ENCODE results near the gene MYBPC2. TPM values are rescaled to one million over a fixed set of nuclear protein-coding genes. Genes with fewer than 3 reads are reported as not detected.

MYBPC2 gene
- total and polyA plus RNA-seq, 2 donors (not counting 3 experiments of a cell fraction or from before 2014, with no cell fraction given): 0.03 TPM; not detected in 1

DNA sequence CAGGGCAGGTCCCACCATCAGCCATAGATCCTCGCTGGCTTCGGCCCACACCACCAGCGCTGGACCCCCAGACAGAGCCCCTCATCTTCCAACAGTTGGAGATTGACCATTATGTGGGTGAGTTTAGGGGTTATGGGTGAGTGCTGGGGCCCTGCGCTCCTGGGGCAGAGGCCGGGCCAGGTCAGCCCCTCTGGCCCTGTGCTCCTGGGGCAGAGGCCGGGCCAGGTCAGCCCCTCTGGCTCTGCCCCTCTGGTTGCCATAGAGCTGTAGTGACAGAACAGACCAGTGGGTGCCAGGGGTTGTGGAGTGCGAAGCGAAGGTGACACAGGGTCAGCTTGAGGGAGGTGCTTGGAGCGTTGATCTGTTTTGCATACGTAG is 33.3 kb upstream of the MYBPC2 start:
- intact Hi-C loops (cut with micrococcal nuclease): no loop called here
- H4K20me1 ChIP-seq (replicated peaks; ENCODE audit: control insufficient read depth, extremely low read depth, insufficient read depth, low read length): no peaks in the 10 kb centered on the region
- dilution Hi-C loops (cut with MboI; ENCODE audit: extremely low pct_ligation_motif_present, low sequenced_read_pairs): no loop called here
- peaks cover 0 to 2% of the 10 kb centered on the region in 2 experiments for H3K36me3 ChIP-seq (ENCODE audit: control insufficient read depth in 2 of 2, extremely low read depth in 1 of 2, insufficient read depth in 2 of 2, low read length in 2 of 2)
- H3K4me1 ChIP-seq (ENCODE audit: control insufficient read depth, extremely low read depth, insufficient read depth, low read length): no peaks in the 10 kb centered on the region
- CTCF ChIA-PET: no interaction called here
- no peaks in the 10 kb centered on the region for H3K27me3 ChIP-seq (ENCODE audit: control insufficient read depth in 2 of 2, insufficient read depth in 2 of 2, low read length in 2 of 2)
- peaks cover 4% of the 10 kb centered on the region for H3K79me2 ChIP-seq (ENCODE audit: control insufficient read depth, insufficient read depth, low read length)
- H3K27ac ChIP-seq (ENCODE audit: insufficient read depth, low read depth, low read length): no peak overlapping the region
- FAIRE-seq (no peak), DNase-seq (ENCODE audit: low read depth, low spot score) (no peak)
- no TSS peak for BruUV-seq (replicated peaks)
- no peak overlapping the region for H3K4me3 ChIP-seq (replicated peaks in 1 of 3; ENCODE audit: insufficient read depth in 1 of 3, low read depth in 1 of 3, low read length in 3 of 3)
- H3K9ac ChIP-seq (replicated peaks; ENCODE audit: extremely low read depth, insufficient read depth, low read length): no peak overlapping the region
- TF ChIP-seq FOS (IDR thresholded peaks at IDR 0.05; ENCODE audit: borderline replicate concordance, insufficient read depth, low read length) (no peak), POLR2A (IDR thresholded peaks at IDR 0.05; ENCODE audit: low read depth, low read length) (no peak), POLR2AphosphoS5 (IDR thresholded peaks at IDR 0.05; ENCODE audit: insufficient read depth, low read depth, low read length) (no peak), JUN (IDR thresholded peaks at IDR 0.05; ENCODE audit: borderline replicate concordance, insufficient read depth, insufficient read length, low read depth) (no peak), MYC (IDR thresholded peaks at IDR 0.05; ENCODE audit: low read depth, low read length) (no peak), CTCF (IDR thresholded peaks at IDR 0.05; ENCODE audit: extremely low read depth in 1 of 2, insufficient read depth in 1 of 2, low read depth in 1 of 2, low read length in 2 of 2) (no peak), EZH2 (IDR thresholded peaks at IDR 0.05; ENCODE audit: borderline replicate concordance, low read depth, low read length, severe bottlenecking) (no peak), GATA2 (IDR thresholded peaks at IDR 0.05; ENCODE audit: insufficient read depth, insufficient read length, low read depth, low read length) (no peak)
- TF ChIP-seq, protein P1, sequence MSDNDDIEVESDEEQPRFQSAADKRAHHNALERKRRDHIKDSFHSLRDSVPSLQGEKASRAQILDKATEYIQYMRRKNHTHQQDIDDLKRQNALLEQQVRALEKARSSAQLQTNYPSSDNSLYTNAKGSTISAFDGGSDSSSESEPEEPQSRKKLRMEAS (IDR thresholded peaks at IDR 0.05; ENCODE audit: insufficient read depth, insufficient read length): no peak
- POLR2A ChIA-PET: no interaction called here
- H3K4me2 ChIP-seq (ENCODE audit: insufficient read depth, low read length): no peak overlapping the region
- H3K9me3 ChIP-seq (replicated peaks; ENCODE audit: control insufficient read depth, insufficient read depth, low read length): no peaks in the 10 kb centered on the region
- H2AFZ ChIP-seq (ENCODE audit: low read depth, low read length): no peak overlapping the region
- H3K9me1 ChIP-seq (replicated peaks; ENCODE audit: control insufficient read depth, extremely low read depth, insufficient read depth, low read length): no peaks in the 10 kb centered on the region
